ENCODE measurements around the gene IL2RA. TPM values are rescaled to one million over a fixed set of nuclear protein-coding genes. Genes with fewer than 3 reads are reported as not detected.

IL2RA gene
- total RNA-seq, 3 donors from 2014 or later (not counting 1 experiment from before 2014, with no cell fraction given), result 3.4 to 11.2 (median 3.7) TPM

GRCh38 chr10:6002809-6003510 lies 59.2 kb downstream of the IL2RA start:
- H3K27ac ChIP-seq (ENCODE audit: low read length), result no peak overlapping the region
- ATAC-seq (peak in 1 of 3 donors; percentile 56), DNase-seq (no peak)
- Mint-ChIP-seq H3K4me1 (no peaks in the 10 kb centered on the region), H3K4me3 (no peak overlapping the region), H3K9me3 (no peaks in the 10 kb centered on the region), H3K27ac (no peak overlapping the region), H3K27me3 (ENCODE audit: low read depth in 2 of 2) (peaks cover 11 to 21% of the 10 kb centered on the region in 2 donors), H3K36me3 (no peaks in the 10 kb centered on the region)
- no peaks in the 10 kb centered on the region for H3K36me3 ChIP-seq (ENCODE audit: control insufficient read depth, insufficient read depth, low read length)
- no peak for TF ChIP-seq CTCF (IDR thresholded peaks at IDR 0.05)
- no peaks in the 10 kb centered on the region for H3K4me1 ChIP-seq (ENCODE audit: control insufficient read depth, insufficient read depth, low read length)
- H3K9me3 ChIP-seq (ENCODE audit: control insufficient read depth, insufficient read depth, low read length), result peaks cover 3% of the 10 kb centered on the region
- WGBS (ENCODE audit: insufficient coverage), result 71% methylated on average over 10 of the region's 12 CpGs
- no peak overlapping the region for H3K4me3 ChIP-seq (ENCODE audit: low read length)
- intact Hi-C loops (cut with micrococcal nuclease), result no loop called here
- H3K27me3 ChIP-seq (ENCODE audit: control insufficient read depth, insufficient read depth, low read length), result no peaks in the 10 kb centered on the region

DNA sequence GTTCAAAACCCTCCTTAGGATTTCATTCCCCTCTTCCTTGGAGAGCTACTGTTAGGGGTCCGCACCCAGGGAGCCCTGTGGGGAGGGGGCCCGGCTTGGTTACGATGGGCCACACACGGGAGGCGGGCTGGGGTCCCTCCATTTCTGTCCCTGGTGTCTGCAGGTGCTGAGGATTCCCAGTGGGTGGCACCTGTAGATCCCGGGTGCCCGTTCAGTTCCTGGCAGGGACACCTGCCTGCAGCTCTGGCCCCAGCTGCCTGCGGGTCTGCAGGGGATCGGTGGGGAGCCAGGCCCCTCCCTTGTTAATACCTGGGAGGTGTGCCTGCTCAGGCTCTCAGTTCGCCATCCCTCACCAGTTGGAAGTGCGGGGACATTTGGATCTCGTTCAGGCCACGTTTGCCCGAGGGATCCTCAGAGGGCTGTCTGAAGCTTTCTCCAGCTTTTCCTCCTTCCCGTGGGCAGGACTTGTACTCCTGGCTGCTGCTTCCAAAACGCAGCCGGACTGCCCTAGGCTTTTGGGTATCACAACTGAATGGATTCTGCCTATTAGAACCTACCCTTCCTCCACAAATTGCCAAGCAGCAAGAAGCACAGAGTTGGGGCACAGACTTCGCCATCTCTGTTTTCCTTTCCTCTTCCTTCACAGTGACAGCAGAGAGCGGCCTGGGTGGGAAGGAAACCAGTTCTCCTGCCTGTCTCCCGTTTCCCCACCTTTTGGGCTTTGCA lies 62.6 kb downstream of the IL2RA start:
- H3K4me3 ChIP-seq (ENCODE audit: low read length), result no peak overlapping the region
- no peak overlapping the region for H3K27ac ChIP-seq (ENCODE audit: low read length)
- 83% methylated on average over 20 of the region's 20 CpGs for WGBS (ENCODE audit: insufficient coverage)
- DNase-seq (no peak), ATAC-seq (no peak)
- intact Hi-C loops (cut with micrococcal nuclease), result no loop called here
- peaks cover 24 to 25% of the 10 kb centered on the region in 2 donors for H3K27me3 Mint-ChIP-seq (ENCODE audit: low read depth in 2 of 2)
- no peaks in the 10 kb centered on the region for H3K36me3 Mint-ChIP-seq
- TF ChIP-seq CTCF (IDR thresholded peaks at IDR 0.05), result no peak
- H3K27me3 ChIP-seq (ENCODE audit: control insufficient read depth, insufficient read depth, low read length), result no peaks in the 10 kb centered on the region
- H3K4me3 Mint-ChIP-seq, result no peak overlapping the region
- no peaks in the 10 kb centered on the region for H3K36me3 ChIP-seq (ENCODE audit: control insufficient read depth, insufficient read depth, low read length)
- no peaks in the 10 kb centered on the region for H3K9me3 Mint-ChIP-seq
- no peaks in the 10 kb centered on the region for H3K4me1 Mint-ChIP-seq
- no peaks in the 10 kb centered on the region for H3K4me1 ChIP-seq (ENCODE audit: control insufficient read depth, insufficient read depth, low read length)
- H3K27ac Mint-ChIP-seq, result no peak overlapping the region
- H3K9me3 ChIP-seq (ENCODE audit: control insufficient read depth, insufficient read depth, low read length), result no peaks in the 10 kb centered on the region

- Histone ChIP-seq H3K27ac (ENCODE audit: low read length) (no peak overlapping the region), H3K27me3 (ENCODE audit: control insufficient read depth, insufficient read depth, low read length) (no peaks in the 10 kb centered on the region), H3K36me3 (ENCODE audit: control insufficient read depth, insufficient read depth, low read length) (no peaks in the 10 kb centered on the region), H3K9me3 (ENCODE audit: control insufficient read depth, insufficient read depth, low read length) (no peaks in the 10 kb centered on the region), H3K4me3 (ENCODE audit: low read length) (no peak overlapping the region), H3K4me1 (ENCODE audit: control insufficient read depth, insufficient read depth, low read length) (no peaks in the 10 kb centered on the region)
- DNase-seq (no peak), ATAC-seq (no peak)
- no peak for TF ChIP-seq CTCF (IDR thresholded peaks at IDR 0.05)
- Mint-ChIP-seq H3K27ac (no peak overlapping the region), H3K9me3 (peaks cover 2 to 8% of the 10 kb centered on the region in 2 donors), H3K4me1 (no peaks in the 10 kb centered on the region), H3K4me3 (no peak overlapping the region), H3K27me3 (ENCODE audit: low read depth in 2 of 2) (peaks cover 25 to 39% of the 10 kb centered on the region in 2 donors), H3K36me3 (peaks cover 4% of the 10 kb centered on the region)
- intact Hi-C loops (cut with micrococcal nuclease), result no loop called here
- WGBS (ENCODE audit: insufficient coverage), result 97% methylated on average over 2 of the region's 4 CpGs
Measured at GRCh38 chr10:5996696-5997095, 65.5 kb downstream of the IL2RA start.

All from natural killer cell (primary cell).